ENCODE measurements around the gene HARS1.
"Not testable (repeated sequence)": the region's sequence is repeated elsewhere in the genome, so short reads cannot be mapped to it uniquely, and the experiment has no call there.

The HARS1 gene

DNA sequence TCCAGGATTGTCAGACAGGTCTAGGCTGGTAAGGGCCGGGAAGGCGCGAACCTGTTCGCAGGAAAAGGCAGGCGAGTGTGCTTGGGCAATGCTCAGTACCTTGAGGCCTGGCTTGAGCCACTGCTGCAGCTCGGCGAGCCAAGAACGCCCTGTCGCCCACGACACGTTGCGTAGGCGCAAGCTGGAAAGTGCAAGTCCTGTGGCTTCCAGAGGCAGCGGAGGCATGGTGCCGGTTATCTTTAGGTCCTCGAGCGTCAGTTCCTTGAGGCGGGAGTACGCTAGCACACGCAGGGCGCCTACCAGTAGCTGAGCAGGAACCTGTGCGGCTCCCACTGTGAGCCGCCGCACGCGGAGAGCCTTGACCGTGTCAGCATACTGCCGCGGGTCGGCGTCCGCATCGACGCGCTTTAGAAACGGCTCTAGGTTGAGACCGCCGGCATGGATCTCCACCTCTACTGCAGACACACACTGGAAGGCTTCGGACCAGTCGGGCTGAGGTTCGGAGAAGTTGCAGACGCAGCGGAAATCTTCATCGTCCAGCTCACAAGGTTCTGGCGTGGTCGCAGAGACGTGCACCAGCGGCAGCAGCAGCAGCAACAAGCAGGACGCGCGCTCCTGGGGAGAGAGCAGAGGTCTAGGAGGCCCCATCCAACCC, 58.7 kb downstream of the HARS1 start:
- FAIRE-seq = no peak

DNA sequence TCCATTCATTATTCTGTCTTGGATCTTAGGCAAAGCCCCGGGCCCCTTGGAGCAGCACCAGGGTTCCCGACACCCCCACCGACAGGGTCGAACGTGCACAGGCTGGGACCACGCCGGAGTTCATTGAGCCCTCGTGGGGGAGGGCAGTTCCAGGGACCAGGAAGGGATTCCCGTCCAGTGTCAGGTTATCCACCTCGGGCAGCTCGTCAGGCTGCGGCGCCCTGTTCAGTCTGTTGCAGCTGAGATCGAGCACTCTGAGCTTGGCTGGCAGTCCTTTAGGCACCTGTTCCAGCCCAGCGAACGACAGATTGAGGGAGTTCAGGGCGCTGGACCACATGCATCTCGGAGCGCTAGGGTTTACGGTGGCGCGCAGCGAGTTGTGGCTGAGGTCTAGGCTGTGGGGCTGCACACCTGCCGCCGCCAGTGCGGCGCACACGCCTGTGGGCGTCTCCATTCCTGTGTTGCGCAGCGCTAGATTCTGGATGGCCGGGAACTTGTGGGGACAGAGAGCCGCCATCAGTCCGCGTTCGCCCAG, 59.3 kb downstream of the HARS1 start:
- FAIRE-seq = no peak

DNA sequence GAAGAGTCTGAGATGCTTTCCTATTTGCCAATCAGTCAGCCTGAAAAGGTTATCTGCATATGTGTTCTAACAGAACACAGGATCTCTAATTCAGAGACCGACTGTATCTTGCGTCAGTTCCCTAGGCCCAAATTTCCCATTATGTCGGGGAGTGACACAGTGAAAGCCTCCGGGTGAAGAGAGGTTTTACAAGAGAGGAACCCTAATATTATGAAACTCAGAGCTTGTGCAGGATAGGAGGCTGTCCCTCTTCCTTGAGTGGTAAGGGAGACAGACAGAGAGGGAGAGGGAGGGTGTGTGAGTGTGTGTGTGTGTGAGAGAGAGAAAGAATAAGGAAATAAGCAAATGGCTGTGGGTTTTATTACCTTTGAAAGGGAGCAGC, 60.1 kb downstream of the HARS1 start:
- no peak for FAIRE-seq

DNA sequence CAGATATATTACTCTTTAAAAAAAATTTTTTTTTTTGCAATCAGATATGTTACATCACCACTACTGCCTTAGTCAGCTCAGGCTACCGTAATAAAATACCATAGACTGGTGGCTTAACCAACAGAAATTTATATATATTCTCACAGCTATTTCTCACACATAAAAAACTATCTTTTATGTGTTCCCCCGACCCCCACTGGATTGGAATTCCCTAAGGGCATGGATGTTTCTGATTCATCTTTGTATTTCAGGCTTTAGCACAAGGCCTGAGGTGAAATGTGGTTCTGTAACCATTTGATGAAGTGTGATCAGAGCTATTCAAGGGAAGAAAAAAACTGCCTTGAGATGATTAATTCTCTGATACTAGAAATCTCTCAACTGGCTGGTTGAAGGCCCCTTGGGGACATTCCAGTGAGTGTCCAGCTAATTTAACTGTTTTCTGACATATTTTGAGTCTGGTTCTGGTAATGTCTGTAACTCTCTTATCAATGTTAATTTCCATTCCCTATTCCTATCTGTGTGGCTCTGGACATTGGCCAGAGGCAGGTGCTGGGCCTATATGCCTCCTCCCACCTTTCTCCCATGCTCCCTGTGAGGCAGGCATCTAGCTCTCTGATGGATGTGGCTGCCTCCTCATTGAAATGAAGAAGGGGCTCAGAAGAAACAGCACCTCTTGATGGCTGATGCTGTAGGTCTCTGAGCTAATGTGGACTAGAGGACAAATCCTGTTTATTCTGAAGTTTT, 60.7 kb downstream of the HARS1 start:
- no peak for FAIRE-seq

DNA sequence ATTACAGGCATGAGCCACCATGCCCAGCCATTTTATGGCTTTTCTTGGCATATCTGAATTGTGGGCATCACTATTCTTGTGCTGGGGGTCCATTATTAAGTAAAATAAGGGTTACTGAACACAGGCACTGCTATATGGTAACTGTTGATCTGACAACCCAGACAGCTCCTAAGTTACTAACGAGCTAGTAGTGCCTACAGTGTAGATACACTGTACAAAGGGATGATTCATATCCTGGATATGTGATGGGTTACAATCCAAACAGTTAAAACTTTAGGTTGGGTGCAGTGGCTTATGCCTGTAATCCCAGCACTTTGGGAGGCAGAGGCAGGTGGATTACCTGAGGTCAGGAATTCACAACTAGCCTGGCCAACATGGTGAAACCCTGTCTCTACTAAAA, 62.5 kb downstream of the HARS1 start:
- no peak for FAIRE-seq

DNA sequence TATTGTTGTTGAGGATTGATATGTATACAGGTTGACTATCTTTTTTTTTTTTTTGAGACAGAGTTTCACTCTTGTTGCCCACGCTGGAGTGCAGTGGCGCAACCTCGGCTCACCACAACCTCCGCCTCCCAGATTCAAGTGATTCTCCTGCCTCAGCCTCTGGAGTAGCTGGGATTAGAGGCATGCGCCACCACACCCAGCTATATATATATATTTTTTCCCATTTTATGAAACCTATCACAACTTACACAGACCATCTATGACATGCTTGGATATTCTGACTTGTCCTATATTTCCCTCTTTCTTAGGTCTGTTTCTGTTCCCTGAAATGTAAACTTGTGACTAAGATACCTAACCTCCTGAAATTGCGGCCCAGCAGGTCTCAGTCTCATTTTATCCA, 63.2 kb downstream of the HARS1 start:
- no peak for FAIRE-seq

DNA sequence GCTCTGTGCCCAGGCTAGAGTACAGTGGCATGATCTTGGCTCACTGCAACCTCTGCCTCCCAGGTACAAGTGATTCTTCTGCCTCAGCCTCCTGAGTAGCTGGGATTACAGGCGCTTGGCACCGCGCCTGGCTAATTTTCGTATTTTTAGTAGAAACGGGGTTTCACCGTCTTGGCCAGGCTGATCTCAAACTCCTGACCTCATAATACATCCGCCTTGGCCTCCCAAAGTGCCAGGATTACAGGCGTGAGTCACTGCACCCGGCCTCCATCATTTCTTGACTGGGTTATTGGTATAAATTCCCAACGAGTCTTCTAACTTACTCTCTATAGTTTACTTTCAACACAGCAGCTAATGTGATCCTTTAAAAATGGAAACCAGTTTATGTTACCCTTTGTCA, 66.3 kb downstream of the HARS1 start:
- FAIRE-seq = not testable (repeated sequence)
